Activated CD8-positive, alpha-beta memory T cell treated with anti-CD3 and anti-CD28 coated beads, Interleukin-2, amount 50 U/mL, for 48 hours (primary cell): ENCODE results near the gene SRMS.

ENCODE experiments used
- DNase-seq: peaks from one replicate; pipeline ENCODE4 v3.0.0-alpha.2; 2020

SRMS gene

GRCh38 chr20:63498960-63499337, 48.6 kb downstream of the SRMS start, which contains the start of gene EEF1A2:
Gene EEF1A2 (minus strand): TSS chr20:63499083. CDS start chr20:63497763, 1,320 bp downstream.
- no peak for DNase-seq

- no peak for DNase-seq
Observed at GRCh38 chr20:63497946-63498935, 49.3 kb downstream of the SRMS start.

GRCh38 chr20:63497138-63497945, 50.2 kb downstream of the SRMS start:
- no peak for DNase-seq

DNA sequence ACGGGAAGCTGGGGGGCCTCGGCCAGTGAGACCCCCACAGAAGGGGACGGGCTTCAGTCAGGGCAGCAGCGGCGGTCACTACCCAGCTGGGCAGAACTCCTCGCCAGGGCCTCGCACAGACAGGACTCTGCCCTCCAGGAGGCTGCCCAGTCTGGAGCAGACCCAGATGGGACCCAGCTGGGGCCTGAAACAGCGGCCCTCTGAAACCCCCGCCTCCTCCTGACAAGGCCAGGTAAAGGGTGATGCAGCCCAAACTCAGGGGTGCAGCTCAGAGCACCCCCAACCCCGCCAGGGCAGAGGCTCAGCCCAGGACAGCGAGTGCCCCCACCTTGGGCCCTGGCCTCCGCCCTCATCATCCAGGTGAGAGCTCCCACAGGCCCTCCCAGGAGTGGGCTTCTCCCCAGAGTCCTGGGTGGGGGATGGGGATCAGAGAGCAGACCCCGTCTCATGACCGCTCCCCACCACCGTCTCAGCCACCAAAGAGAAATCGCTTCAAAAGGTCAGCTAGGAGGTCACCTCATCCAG, 50.9 kb downstream of the SRMS start:
- no peak for DNase-seq

GRCh38 chr20:63495741-63496595, 51.6 kb downstream of the SRMS start:
- DNase-seq: peak; percentile 93

DNA sequence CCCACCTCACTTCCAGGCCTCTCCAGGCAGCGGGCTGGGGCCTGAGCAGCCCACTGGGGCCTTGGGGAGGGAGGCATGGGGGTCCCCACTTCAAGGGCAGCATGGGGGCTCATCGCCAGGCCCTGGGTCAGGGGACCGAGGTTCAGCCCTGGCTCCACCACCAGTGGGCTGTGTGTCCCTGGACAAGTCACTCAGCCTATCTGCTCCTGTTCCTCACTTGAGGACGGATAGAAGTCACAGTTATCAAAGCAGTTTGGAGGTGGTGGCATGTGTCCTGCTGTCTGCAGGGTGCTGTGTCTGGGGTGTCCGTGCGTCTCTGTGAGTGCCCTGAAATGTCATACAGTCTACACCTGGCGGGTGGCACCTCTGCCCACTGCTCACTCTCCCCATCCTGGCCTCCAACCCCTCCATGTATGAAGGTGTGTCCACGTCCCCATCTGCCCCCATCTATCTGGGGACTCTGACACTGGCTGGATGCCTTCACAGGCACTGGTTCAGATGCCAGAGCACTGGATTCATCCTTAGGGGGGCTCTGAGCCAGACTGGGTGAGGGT, 52.3 kb downstream of the SRMS start:
- no peak for DNase-seq

- no peak for DNase-seq
Observed at GRCh38 chr20:63494420-63495166, 53.0 kb downstream of the SRMS start.

- no peak for DNase-seq
Observed at GRCh38 chr20:63494084-63494419, 53.5 kb downstream of the SRMS start.

DNA sequence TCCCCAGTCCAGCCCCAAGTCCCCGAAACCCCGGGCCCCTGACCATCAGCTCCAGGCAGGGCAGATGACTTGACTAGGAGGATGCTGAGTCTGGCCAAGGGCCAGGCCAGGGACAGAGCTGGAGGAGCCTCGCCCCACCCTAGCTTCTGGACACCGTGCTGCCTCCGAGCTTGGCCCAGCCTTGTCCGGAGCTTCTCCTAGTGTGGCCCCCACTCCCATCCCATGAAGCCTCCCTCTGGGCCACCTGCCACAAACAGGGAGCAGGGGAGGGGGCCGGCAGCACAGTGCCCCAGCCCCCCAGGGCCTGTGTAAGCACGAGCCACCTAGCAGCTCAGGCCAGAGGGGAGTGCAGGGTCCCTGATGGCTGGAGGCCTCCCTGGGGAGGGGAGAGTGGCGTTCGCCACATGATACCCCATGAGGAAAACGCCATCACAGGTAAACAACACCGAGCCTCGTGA, 54.0 kb downstream of the SRMS start:
- no peak for DNase-seq

DNA sequence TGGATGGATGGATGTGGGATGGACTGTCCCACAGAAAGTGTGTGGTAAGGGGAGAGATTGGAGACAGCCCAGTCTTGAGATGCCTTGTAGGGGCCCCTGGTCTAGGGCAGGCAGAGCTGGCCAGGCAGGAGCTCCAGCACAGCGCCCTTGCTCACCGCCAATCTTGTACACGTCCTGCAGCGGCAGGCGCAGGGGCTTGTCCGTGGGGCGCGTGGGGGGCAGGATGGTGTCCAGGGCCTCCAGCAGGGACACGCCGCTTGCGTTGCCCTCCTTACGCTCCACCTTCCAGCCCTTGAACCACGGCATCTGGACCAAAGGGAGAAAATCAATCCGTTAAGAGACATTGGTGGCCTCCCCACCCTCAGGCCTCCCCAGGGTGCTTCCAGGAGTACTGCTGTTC, 54.6 kb downstream of the SRMS start:
- DNase-seq: no peak

- DNase-seq: no peak
Observed at GRCh38 chr20:63492518-63492917, 55.0 kb downstream of the SRMS start.

GRCh38 chr20:63491635-63492230, 55.8 kb downstream of the SRMS start:
- DNase-seq: no peak

- no peak for DNase-seq
Observed at GRCh38 chr20:63491078-63491477, 56.5 kb downstream of the SRMS start.
